ENCODE measurements around the gene NUCB1.

Gene NUCB1

DNA sequence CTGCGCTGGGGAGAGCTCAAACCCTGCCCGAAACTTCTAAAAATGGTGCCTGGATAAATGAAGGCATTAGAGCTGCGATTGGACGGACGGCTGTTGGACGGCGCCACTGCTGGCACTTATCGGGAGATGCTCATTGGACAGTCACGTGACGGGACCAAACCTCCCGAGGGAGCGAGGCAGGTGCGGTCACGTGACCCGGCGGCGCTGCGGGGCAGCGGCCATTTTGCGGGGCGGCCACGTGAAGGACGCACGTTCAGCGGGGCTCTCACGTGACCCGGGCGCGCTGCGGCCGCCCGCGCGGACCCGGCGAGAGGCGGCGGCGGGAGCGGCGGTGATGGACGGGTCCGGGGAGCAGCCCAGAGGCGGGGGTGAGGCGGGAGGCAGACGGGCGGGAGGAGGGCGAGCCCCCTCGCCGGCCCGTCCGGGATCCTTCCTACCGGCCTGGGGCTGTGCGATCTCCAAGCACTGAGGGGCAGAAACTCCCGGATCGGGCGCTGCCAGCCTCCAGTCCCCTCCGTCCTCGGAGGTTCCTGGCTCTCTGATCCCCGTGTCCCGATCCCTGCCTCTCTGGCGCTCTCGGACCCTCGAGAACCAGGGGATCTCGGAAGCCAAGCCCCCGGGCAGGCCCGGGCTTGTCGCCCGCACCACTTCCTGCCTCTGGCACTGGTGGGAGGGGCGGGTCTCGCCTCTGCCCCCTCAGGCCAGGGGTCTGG is 54.6 kb downstream of the NUCB1 start, which contains the start of gene BAX:
Gene BAX, plus strand, starts transcription at position 281 of the 713 bp plus-strand sequence. Its CDS starts 54 bp downstream, at position 335.
- TF ChIP-seq, protein P1, sequence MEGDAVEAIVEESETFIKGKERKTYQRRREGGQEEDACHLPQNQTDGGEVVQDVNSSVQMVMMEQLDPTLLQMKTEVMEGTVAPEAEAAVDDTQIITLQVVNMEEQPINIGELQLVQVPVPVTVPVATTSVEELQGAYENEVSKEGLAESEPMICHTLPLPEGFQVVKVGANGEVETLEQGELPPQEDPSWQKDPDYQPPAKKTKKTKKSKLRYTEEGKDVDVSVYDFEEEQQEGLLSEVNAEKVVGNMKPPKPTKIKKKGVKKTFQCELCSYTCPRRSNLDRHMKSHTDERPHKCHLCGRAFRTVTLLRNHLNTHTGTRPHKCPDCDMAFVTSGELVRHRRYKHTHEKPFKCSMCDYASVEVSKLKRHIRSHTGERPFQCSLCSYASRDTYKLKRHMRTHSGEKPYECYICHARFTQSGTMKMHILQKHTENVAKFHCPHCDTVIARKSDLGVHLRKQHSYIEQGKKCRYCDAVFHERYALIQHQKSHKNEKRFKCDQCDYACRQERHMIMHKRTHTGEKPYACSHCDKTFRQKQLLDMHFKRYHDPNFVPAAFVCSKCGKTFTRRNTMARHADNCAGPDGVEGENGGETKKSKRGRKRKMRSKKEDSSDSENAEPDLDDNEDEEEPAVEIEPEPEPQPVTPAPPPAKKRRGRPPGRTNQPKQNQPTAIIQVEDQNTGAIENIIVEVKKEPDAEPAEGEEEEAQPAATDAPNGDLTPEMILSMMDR (conservative IDR thresholded peaks at IDR 0.05; ENCODE audit: low read length) = 0 out of 2 replicates have a peak, but pooled peaks have one; percentile 15
- no peak for TF ChIP-seq EZH2phosphoT487 (IDR thresholded peaks at IDR 0.05; ENCODE audit: borderline replicate concordance)

GRCh38 chr19:48955308-48955958 is 55.3 kb downstream of the NUCB1 start:
- Histone ChIP-seq H3K79me2 (ENCODE audit: insufficient read depth, low read length) (peaks cover 19% of the 10 kb centered on the region), H3K4me2 (ENCODE audit: low read depth, low read length, poor library complexity, severe bottlenecking) (peak overlapping the region; percentile 88), H3K9me2 (replicated peaks; ENCODE audit: low read depth, low read length) (no peaks in the 10 kb centered on the region), H4K20me1 (ENCODE audit: insufficient read depth, low read length, poor library complexity, severe bottlenecking) (no peaks in the 10 kb centered on the region), H3K36me3 (ENCODE audit: insufficient read depth, low read length) (no peaks in the 10 kb centered on the region), H3K9ac (ENCODE audit: low read depth, low read length, poor library complexity, severe bottlenecking) (peak overlapping the region; percentile 97), H3K9me3 (ENCODE audit: insufficient read depth, low read depth, low read length) (no peaks in the 10 kb centered on the region), H3K4me3 (ENCODE audit: low read length, poor library complexity, severe bottlenecking) (peak overlapping the region; percentile 81), H3F3A (ENCODE audit: low read depth) (no peaks in the 10 kb centered on the region), H3K27me3 (ENCODE audit: insufficient read depth, low read length, poor library complexity, severe bottlenecking) (no peaks in the 10 kb centered on the region), H3K4me1 (ENCODE audit: insufficient read depth, low read length, poor library complexity, severe bottlenecking) (peaks cover 9% of the 10 kb centered on the region), H2AFZ (ENCODE audit: low read length) (no peak overlapping the region)
- TF ChIP-seq, protein P1 (conservative IDR thresholded peaks at IDR 0.05; ENCODE audit: low read length) = no peak; the same call in 1 of the 2 replicates
- no peak for TF ChIP-seq EZH2phosphoT487 (IDR thresholded peaks at IDR 0.05; ENCODE audit: borderline replicate concordance)

More for the DNA sequence above, 54.6 kb downstream of the NUCB1 start, which contains the start of gene BAX:
- H2AFZ ChIP-seq (ENCODE audit: low read length) = peak within 1 kb of the TSS; percentile 87
- no peaks in the 10 kb centered on the region for H3F3A ChIP-seq (ENCODE audit: low read depth)
- H3K79me2 ChIP-seq (ENCODE audit: insufficient read depth, low read length) = peaks cover 19% of the 10 kb centered on the region
- peaks cover 9% of the 10 kb centered on the region for H3K4me1 ChIP-seq (ENCODE audit: insufficient read depth, low read length, poor library complexity, severe bottlenecking)
- H3K27me3 ChIP-seq (ENCODE audit: insufficient read depth, low read length, poor library complexity, severe bottlenecking) = no peaks in the 10 kb centered on the region
- H3K9me3 ChIP-seq (ENCODE audit: insufficient read depth, low read depth, low read length) = no peaks in the 10 kb centered on the region
- H4K20me1 ChIP-seq (ENCODE audit: insufficient read depth, low read length, poor library complexity, severe bottlenecking) = no peaks in the 10 kb centered on the region
- peak within 1 kb of the TSS; percentile 97 for H3K9ac ChIP-seq (ENCODE audit: low read depth, low read length, poor library complexity, severe bottlenecking)
- peak within 1 kb of the TSS; percentile 81 for H3K4me3 ChIP-seq (ENCODE audit: low read length, poor library complexity, severe bottlenecking)
- H3K4me2 ChIP-seq (ENCODE audit: low read depth, low read length, poor library complexity, severe bottlenecking) = peak within 1 kb of the TSS; percentile 88
- no peaks in the 10 kb centered on the region for H3K9me2 ChIP-seq (replicated peaks; ENCODE audit: low read depth, low read length)
- H3K36me3 ChIP-seq (ENCODE audit: insufficient read depth, low read length) = no peaks in the 10 kb centered on the region

GRCh38 chr19:48958006-48958405 is 57.9 kb downstream of the NUCB1 start:
- H3K9me2 ChIP-seq (replicated peaks; ENCODE audit: low read depth, low read length) = no peaks in the 10 kb centered on the region
- no peaks in the 10 kb centered on the region for H3K9me3 ChIP-seq (ENCODE audit: insufficient read depth, low read depth, low read length)
- H3F3A ChIP-seq (ENCODE audit: low read depth) = no peaks in the 10 kb centered on the region
- H2AFZ ChIP-seq (ENCODE audit: low read length) = no peak overlapping the region
- H3K4me2 ChIP-seq (ENCODE audit: low read depth, low read length, poor library complexity, severe bottlenecking) = no peak overlapping the region
- peaks cover 16% of the 10 kb centered on the region for H3K4me1 ChIP-seq (ENCODE audit: insufficient read depth, low read length, poor library complexity, severe bottlenecking)
- H3K4me3 ChIP-seq (ENCODE audit: low read length, poor library complexity, severe bottlenecking) = no peak overlapping the region
- TF ChIP-seq, protein P1 (conservative IDR thresholded peaks at IDR 0.05; ENCODE audit: low read length) = no peak
- no peak for TF ChIP-seq EZH2phosphoT487 (IDR thresholded peaks at IDR 0.05; ENCODE audit: borderline replicate concordance)
- H3K36me3 ChIP-seq (ENCODE audit: insufficient read depth, low read length) = no peaks in the 10 kb centered on the region
- H4K20me1 ChIP-seq (ENCODE audit: insufficient read depth, low read length, poor library complexity, severe bottlenecking) = no peaks in the 10 kb centered on the region
- H3K27me3 ChIP-seq (ENCODE audit: insufficient read depth, low read length, poor library complexity, severe bottlenecking) = no peaks in the 10 kb centered on the region
- peaks cover 19% of the 10 kb centered on the region for H3K79me2 ChIP-seq (ENCODE audit: insufficient read depth, low read length)
- no peak overlapping the region for H3K9ac ChIP-seq (ENCODE audit: low read depth, low read length, poor library complexity, severe bottlenecking)
